Measurements from ENCODE around the gene TGM5.
A peak's percentile ranks its signal among the peaks of the same experiment; 100 is the strongest.

The TGM5 gene

DNA sequence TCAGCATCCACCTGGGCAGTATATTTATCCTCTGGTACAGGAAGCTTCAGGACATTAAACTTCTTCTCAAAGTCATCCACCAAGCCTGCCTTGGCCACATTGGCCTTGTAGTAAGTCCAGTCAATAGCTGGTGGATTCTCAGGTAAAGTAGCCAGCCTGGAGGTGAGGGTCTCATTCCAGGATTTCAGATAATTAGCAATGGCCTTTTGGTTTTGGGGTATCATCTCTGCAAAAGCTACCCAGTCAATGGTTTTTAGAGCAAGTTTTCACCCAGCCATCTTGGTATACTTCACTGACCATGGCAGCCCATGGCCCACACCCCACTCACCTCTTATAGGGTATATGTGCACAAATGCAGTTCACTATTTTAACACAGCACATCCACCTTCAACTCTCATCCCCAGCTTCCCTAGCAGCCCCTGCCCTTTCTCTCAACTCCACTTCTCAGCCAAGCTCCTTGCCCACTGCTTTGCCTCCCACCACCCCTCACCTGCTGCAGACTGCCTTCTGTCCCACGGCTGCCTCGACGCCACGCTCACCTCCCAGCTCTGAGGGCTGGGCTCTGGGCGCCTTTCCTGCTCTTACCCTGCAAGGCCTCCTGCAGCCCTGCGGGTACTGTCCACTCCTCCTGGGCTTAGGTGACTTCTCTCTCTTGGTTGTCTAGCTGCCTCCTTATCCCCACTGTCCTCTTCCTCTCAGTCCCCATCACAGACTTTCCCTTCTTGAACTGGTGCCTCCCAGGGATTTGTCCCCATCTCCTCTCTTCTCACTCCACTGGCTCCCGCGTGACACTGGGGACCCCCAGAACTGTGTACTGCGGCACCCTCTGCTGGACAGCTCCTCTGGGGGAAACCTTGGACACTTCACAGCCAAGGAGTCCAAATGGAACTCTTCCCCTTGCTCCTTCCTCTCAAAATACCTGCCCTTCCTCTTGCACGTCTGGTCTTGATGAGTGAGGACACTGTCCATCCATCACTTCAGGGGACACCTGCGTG lies 1.7 kb upstream of the TGM5 start:
- H3K27ac Mint-ChIP-seq: no peak overlapping the region
- peak; percentile 32 for DNase-seq
- CTCF ChIA-PET: interaction anchor here (0.9 to 6.7 kb wide), 12 partner anchors 8 to 82 kb away, joined by 3 to 111 read pairs (median 4); no protein-coding TSS in a partner anchor
- H3K27me3 Mint-ChIP-seq: peaks cover 50% of the 10 kb centered on the region
- H3K4me3 Mint-ChIP-seq: no peak overlapping the region
- no peaks in the 10 kb centered on the region for H3K36me3 Mint-ChIP-seq
- peaks cover 16% of the 10 kb centered on the region for H3K4me1 Mint-ChIP-seq
- H3K9me3 Mint-ChIP-seq: peaks cover 3% of the 10 kb centered on the region

DNA sequence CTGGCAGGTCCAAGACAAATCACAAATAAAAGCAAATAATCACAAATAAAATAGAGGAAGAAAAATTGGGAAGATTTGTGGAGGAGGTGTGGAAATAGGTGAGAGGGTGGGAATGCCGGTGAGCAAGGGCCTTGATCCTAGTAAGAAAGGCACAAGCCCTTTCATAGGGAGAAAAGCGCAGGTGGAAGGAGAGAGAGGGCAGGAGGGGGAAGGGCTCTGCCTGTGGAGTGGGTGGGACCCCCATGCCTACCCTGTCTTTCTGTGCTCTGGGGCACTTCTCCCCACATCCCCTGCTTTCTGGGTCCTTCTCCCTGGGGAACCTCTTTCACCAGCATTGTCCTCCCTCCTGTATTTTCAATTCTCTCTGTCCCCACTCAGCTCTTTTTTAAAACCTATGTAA lies 711 bp upstream of the TGM5 start:
- peaks cover 16% of the 10 kb centered on the region for H3K4me1 Mint-ChIP-seq
- CTCF ChIA-PET: interaction anchor here (1.1 to 6.7 kb wide), 10 partner anchors 9 to 81 kb away, joined by 3 to 111 read pairs (median 4); no protein-coding TSS in a partner anchor
- peaks cover 50% of the 10 kb centered on the region for H3K27me3 Mint-ChIP-seq
- peaks cover 3% of the 10 kb centered on the region for H3K9me3 Mint-ChIP-seq
- no peak overlapping the region for H3K4me3 Mint-ChIP-seq
- H3K36me3 Mint-ChIP-seq: no peaks in the 10 kb centered on the region
- DNase-seq: no peak
- no peak overlapping the region for H3K27ac Mint-ChIP-seq

DNA sequence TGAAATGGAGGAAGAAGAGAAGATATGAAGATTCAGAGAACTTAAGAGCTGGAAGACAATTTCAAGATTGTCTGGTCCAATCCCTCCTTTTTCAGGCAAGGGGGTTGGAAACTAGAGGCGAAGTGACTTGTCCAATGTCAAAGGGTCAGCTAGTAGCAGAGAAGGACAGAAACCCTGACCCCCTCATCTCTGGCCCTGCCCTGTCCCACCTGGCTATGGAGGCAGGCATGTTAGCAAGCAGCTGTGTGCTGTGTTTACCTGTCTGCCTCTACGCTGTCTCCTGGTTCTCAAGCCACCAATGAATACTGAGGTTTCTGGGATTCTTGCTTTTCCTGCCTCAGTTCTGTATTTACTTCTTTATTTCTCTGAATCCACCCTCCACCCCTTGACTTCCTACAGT lies 342 bp downstream of the TGM5 start:
- Mint-ChIP-seq H3K4me1 (peaks cover 14% of the 10 kb centered on the region), H3K4me3 (no peak overlapping the region), H3K9me3 (no peaks in the 10 kb centered on the region), H3K36me3 (no peaks in the 10 kb centered on the region), H3K27ac (no peak overlapping the region), H3K27me3 (peaks cover 46% of the 10 kb centered on the region)
- CTCF ChIA-PET: interaction anchor here (1.3 to 6.7 kb wide), 4 partner anchors 19 to 80 kb away, joined by 3 to 111 read pairs (median 16); no protein-coding TSS in a partner anchor
- no peak for DNase-seq

DNA sequence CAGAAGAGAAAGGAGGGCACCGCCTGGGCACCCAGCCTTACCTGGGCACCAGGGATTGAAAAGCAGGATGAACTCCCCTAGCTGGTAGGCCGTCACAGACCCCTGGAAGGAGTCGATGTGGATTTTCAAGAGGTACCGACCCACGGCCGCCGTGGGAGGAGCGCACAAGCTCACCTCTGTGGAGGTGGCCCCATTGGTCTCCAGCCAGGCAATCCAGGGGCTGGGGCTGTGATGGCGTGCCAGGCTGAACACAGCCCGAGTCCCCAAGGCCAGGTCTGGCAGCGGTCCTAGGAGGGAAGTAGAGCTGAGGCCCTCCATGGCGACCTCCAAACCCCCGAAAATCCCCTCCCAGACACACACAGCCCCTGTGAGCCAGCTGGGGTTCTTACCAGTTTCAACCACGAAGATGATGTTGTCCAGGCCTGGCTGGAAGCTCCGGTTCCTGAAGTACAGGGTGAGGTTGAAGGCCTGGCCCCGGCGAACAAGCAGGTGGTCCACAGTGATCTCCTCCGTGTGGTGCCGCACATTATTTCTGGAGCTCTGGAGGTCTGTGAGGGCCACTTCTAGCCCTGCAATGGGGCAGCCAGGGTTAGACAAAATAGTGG lies 6.6 kb downstream of the TGM5 start:
- Mint-ChIP-seq H3K27ac (no peak overlapping the region), H3K36me3 (no peaks in the 10 kb centered on the region)
- CTCF ChIA-PET: no interaction called here

DNA sequence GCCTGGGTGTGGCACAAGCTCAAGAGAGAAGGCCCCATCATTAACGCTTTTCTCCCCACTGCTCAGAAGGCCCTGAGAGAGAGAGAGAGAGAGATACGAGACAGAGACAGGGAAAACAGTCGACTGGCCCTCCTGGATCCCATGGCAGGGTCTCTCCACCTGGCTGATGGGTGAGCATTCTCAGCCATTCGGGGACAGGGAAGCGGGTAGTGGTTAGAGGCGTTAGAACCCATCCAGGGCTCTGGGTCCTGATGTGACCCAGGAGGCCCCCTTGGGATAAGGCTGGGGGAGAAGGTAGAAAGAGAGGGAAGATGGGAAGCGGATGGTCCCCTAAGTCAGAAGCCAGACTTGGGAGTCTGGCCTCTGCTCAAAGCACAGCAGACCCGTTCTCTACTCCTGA lies 7.9 kb downstream of the TGM5 start:
- CTCF ChIA-PET: interaction anchor here (1.3 kb wide), 1 partner anchor 34 kb away, joined by 4 read pairs; no protein-coding TSS in a partner anchor
- no peaks in the 10 kb centered on the region for H3K36me3 Mint-ChIP-seq
- H3K27ac Mint-ChIP-seq: no peak overlapping the region
- peaks cover 37% of the 10 kb centered on the region for H3K27me3 Mint-ChIP-seq
- H3K4me3 Mint-ChIP-seq: no peak overlapping the region
- H3K9me3 Mint-ChIP-seq: no peaks in the 10 kb centered on the region
- H3K4me1 Mint-ChIP-seq: peaks cover 3% of the 10 kb centered on the region
- DNase-seq: no peak

More for the DNA sequence above, 6.6 kb downstream of the TGM5 start:
- Mint-ChIP-seq H3K4me1 (no peaks in the 10 kb centered on the region), H3K27me3 (peaks cover 28% of the 10 kb centered on the region), H3K4me3 (no peak overlapping the region), H3K9me3 (no peaks in the 10 kb centered on the region)
- no peak for DNase-seq

DNA sequence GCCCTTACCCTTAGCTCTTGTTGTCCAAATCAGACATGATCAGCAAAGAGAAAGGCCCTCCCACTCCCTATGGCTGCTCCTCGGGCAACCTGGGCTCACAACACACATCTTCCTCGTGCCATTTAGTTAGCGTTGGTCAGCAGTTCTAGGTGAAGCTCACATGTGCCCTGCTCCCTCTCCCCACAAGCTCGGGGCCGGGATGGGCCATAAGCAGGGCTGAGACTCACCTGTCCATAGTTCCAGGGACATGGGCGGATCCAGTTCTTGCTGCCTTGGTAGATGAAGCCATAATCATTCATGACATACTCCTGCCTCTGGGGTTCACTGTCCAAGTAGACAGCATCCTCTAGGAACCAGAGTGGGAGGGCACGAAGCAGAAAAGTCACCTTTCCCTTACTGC lies 10.4 kb downstream of the TGM5 start:
- Mint-ChIP-seq H3K4me3 (no peak overlapping the region), H3K27me3 (peaks cover 45% of the 10 kb centered on the region), H3K9me3 (no peaks in the 10 kb centered on the region), H3K27ac (no peak overlapping the region), H3K4me1 (peaks cover 15% of the 10 kb centered on the region), H3K36me3 (no peaks in the 10 kb centered on the region)
- no peak for DNase-seq
- CTCF ChIA-PET: interaction anchor here (1.3 to 2.0 kb wide), 2 partner anchors 31 to 52 kb away, joined by 3 to 6 read pairs; no protein-coding TSS in a partner anchor

DNA sequence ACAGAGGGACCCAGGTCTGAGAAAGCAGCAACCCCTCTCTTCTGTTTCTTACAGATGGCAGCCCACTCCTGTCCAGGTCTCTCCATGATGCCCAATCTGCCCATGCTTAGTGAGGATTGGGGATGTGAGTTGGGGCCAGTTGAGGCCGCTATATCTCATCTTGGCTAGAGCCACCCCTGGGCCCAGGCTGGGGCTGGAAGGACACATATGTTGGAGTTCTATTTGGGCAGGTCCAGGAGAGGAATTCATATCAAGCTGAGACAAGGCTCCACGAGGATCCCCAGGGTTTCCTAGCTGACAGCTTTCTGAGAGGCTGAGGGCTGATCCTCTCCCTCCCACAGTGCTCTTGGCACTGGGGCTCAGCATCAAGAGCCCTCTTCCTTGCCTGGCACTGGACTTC lies 11.4 kb downstream of the TGM5 start:
- CTCF ChIA-PET: interaction anchor here (1.7 to 2.8 kb wide), 2 partner anchors 13 to 30 kb away, joined by 7 to 10 read pairs; no protein-coding TSS in a partner anchor
- no peak for DNase-seq
- H3K9me3 Mint-ChIP-seq: no peaks in the 10 kb centered on the region
- no peak overlapping the region for H3K4me3 Mint-ChIP-seq
- H3K36me3 Mint-ChIP-seq: no peaks in the 10 kb centered on the region
- H3K27me3 Mint-ChIP-seq: peaks cover 39% of the 10 kb centered on the region
- H3K27ac Mint-ChIP-seq: no peak overlapping the region
- H3K4me1 Mint-ChIP-seq: peaks cover 15% of the 10 kb centered on the region

DNA sequence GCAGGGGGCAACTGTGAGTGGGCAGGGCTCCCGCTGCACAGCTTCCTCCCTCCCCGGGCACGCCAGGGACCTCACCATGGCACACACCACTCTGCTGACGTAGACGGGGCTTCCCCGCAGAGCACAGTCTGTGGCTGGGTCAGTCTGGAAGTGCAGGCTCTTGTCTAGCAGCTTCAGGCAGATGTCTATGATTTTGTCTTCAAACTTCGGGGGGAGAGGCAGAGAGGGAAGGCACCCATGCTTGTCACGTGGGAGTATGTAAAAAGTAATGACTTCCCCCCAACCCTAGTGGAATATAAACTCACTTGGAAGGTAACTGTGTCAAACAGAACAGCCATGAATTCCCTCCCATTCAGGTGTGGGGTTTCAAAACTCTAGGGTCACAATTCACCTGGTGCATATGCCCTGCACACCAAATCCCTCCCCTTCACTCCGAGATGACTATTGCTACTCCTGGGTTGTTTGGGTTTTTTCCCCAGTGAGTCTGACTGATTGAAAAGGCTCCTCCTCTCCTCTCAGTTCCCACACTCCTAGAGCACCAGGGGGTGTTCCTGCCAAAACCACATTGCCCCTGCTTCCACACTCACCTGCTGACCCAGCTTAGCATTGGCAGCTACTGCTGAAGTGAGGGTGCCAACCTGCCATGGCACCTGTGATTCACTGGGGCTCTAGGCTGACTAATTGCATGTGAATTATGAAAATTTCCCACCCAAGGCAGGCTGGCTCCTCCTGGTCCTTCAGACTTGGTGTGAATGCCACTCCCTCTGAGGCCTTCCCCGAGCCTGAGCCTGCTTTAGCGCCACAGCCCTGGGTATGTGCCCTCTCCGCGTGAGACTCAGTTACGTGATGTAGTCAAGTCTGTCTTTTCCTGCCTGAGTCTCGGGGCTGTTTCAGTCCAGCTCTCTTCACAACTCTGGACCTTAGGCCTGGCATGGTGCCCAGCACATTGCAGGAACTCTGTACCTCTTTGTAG lies 13.0 kb downstream of the TGM5 start:
- H3K4me1 Mint-ChIP-seq: peaks cover 26% of the 10 kb centered on the region
- no peak for DNase-seq
- no peak overlapping the region for H3K27ac Mint-ChIP-seq
- CTCF ChIA-PET: interaction anchor here (0.8 to 2.8 kb wide), 3 partner anchors 15 to 28 kb away, joined by 3 to 10 read pairs (median 7); no protein-coding TSS in a partner anchor
- H3K9me3 Mint-ChIP-seq: no peaks in the 10 kb centered on the region
- H3K36me3 Mint-ChIP-seq: no peaks in the 10 kb centered on the region
- H3K4me3 Mint-ChIP-seq: no peak overlapping the region
- peaks cover 37% of the 10 kb centered on the region for H3K27me3 Mint-ChIP-seq

DNA sequence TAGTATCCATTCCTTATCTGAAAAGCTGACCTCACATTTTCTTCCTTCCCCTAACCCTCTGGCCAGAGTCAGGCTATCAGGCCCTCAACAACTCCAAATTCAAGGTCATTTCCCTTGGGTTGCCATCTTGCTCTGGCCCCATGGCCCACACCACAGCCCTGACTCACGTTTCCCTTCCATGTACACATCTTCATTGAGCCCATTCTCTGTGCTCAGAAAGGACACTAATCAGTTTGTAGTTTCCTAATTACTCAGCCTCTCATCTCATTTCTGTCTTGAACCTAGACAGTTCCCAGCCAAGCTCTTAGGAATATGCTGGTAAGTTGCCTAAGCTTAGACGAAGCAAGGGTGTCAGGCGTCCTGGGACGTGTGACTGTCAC lies 14.9 kb downstream of the TGM5 start:
- CTCF ChIA-PET: interaction anchor here (2.6 kb wide), 1 partner anchor 26 kb away, joined by 16 read pairs; no protein-coding TSS in a partner anchor
- H3K4me1 Mint-ChIP-seq: peaks cover 26% of the 10 kb centered on the region
- no peaks in the 10 kb centered on the region for H3K36me3 Mint-ChIP-seq
- DNase-seq: no peak
- peaks cover 36% of the 10 kb centered on the region for H3K27me3 Mint-ChIP-seq
- no peak overlapping the region for H3K4me3 Mint-ChIP-seq
- H3K9me3 Mint-ChIP-seq: no peaks in the 10 kb centered on the region
- peak overlapping the region; percentile 73 for H3K27ac Mint-ChIP-seq

DNA sequence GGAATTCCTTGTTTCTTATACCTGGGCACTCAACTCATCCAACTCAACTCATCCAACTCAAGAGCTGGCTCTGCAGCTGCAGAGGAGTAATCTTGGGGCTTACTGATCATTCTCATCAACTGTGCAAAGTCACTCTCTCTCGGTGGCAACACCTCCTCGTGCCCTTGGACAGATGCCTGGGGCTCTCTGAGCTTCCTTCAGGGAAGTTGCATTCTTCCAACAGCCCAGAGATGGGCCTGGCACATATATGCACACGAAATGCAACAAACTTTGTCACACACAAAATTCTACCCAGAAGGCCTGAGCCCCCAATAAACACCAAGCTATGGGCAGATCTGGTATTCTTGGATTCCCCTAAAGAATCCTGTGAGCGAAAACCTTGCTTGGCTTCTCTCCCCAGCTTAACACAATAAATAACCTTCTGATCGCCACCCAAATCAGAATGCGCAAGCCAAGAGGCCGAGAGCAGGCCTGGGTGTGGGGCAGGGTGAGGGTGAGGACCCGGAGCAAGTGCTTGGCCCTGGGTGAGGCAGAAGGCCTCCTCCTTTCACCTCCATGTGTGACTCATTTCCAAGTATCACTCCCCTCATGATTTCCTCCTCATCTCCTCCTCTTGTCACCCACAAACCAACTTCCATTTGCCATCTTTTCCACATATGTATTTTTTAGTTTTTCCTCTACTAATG lies 15.4 kb downstream of the TGM5 start:
- CTCF ChIA-PET: interaction anchor here (0.6 to 2.6 kb wide), 2 partner anchors 26 to 34 kb away, joined by 3 to 16 read pairs; no protein-coding TSS in a partner anchor
- H3K27me3 Mint-ChIP-seq: peaks cover 32% of the 10 kb centered on the region
- no peaks in the 10 kb centered on the region for H3K9me3 Mint-ChIP-seq
- H3K36me3 Mint-ChIP-seq: no peaks in the 10 kb centered on the region
- peak overlapping the region; percentile 73 for H3K27ac Mint-ChIP-seq
- DNase-seq: no peak
- peaks cover 26% of the 10 kb centered on the region for H3K4me1 Mint-ChIP-seq
- H3K4me3 Mint-ChIP-seq: no peak overlapping the region

DNA sequence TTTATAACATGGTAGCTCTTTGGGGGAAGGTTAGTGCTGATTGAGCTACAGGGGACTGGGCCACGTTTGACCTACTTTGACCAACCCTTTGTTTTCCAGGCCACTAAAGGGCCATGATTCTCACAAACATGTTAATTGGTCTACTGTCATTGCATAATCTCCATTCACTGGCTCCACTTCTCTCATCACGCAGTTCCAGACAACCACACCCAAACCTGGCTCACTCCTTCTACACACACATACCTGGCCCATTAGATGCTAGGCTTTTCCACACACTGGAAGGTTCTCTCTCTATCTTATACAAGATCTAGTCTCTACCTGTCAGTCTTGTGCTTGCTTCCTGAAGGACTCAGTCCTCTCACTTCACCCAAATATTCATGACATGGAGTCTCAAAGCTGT lies 15.9 kb downstream of the TGM5 start:
- CTCF ChIA-PET: interaction anchor here (0.6 to 2.6 kb wide), 2 partner anchors 25 to 34 kb away, joined by 3 to 16 read pairs; no protein-coding TSS in a partner anchor
- no peak for DNase-seq
- Mint-ChIP-seq H3K9me3 (no peaks in the 10 kb centered on the region), H3K4me1 (peaks cover 26% of the 10 kb centered on the region), H3K27me3 (peaks cover 27% of the 10 kb centered on the region), H3K36me3 (no peaks in the 10 kb centered on the region), H3K4me3 (no peak overlapping the region), H3K27ac (no peak overlapping the region)

DNA sequence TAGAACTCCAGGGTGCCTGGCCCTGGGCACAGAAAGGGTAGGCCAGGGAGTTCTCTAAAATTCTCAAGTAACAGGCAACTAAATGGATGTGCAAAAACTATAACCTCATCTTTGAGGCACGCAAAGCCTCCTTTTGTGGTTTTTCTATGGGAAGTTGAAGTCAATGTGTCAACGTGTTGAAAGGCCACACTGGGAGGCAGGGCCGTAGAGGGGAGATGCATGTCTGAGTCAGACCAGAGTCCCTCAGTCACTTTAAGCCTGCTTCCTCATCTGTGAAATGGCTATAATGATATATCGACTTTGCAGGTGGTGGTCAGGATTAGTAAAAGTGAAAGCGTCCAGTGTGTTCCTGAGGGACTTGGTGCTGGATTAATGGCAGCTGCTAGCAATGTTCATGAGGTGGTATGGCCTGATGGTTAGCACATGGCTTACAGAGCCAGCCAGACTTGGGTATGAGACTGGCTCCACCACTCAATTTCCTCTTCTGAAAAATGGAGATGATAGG lies 17.0 kb downstream of the TGM5 start:
- H3K4me3 Mint-ChIP-seq: no peak overlapping the region
- CTCF ChIA-PET: interaction anchor here (2.6 kb wide), 1 partner anchor 24 kb away, joined by 16 read pairs; no protein-coding TSS in a partner anchor
- H3K27ac Mint-ChIP-seq: no peak overlapping the region
- H3K27me3 Mint-ChIP-seq: peaks cover 20% of the 10 kb centered on the region
- H3K4me1 Mint-ChIP-seq: peaks cover 26% of the 10 kb centered on the region
- no peak for DNase-seq
- no peaks in the 10 kb centered on the region for H3K36me3 Mint-ChIP-seq
- H3K9me3 Mint-ChIP-seq: no peaks in the 10 kb centered on the region

DNA sequence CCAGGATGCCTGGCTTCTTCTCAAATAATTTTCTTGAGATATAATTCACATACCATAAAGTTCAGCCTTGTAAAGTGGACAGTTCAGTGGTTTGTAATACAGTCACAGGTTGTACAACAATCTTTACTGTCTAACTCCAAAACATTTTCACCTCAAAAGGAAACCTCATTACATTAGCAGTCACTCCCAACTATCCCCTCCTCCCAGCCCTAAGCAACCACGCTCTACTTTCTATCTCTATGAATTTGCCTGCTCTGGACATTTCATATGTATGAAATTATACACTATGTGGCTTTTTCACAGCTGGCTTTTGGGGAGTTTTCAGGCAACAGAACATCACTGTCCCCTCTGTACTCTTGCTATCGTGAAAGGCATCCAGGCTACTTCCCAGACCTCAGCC lies 17.5 kb downstream of the TGM5 start:
- no peak overlapping the region for H3K27ac Mint-ChIP-seq
- no peak for DNase-seq
- CTCF ChIA-PET: no interaction called here
- H3K9me3 Mint-ChIP-seq: no peaks in the 10 kb centered on the region
- no peaks in the 10 kb centered on the region for H3K36me3 Mint-ChIP-seq
- H3K27me3 Mint-ChIP-seq: peaks cover 14% of the 10 kb centered on the region
- H3K4me1 Mint-ChIP-seq: peaks cover 24% of the 10 kb centered on the region
- no peak overlapping the region for H3K4me3 Mint-ChIP-seq

All from activated naive CD4-positive, alpha-beta T cell treated with anti-CD3 and anti-CD28 coated beads, Interleukin-2, amount 10 ng/mL, durations not matched to agents 7 days and 5 days (primary cell).